B cell (primary cell): Measurements from ENCODE around the gene CIB1. TPM values are rescaled to one million over a fixed set of nuclear protein-coding genes. Genes with fewer than 3 reads are reported as not detected.

Experiments
- ATAC-seq: fragments of 200-7000 bp; cut with Tn5 transposase; one replicate; pipeline ENCODE4 v1.10.0; 2021; ENCODE audit warnings: low read depth, mild to moderate bottlenecking, moderate number of reproducible peaks, moderate library complexity
- CTCF ChIA-PET: fragments of 350-600 bp; sonication (Branson Sonifier 250); formaldehyde crosslinking; loops from one replicate; lab custom pipeline; 2021; ENCODE audit warnings: antibody characterized with exemption, inconsistent platforms; lab: Charles Lee
- POLR2A ChIA-PET: fragments of 350-600 bp; sonication (Branson Sonifier 250); formaldehyde crosslinking; loops from one replicate; lab custom pipeline; 2021; ENCODE audit warnings: antibody characterized with exemption; lab: Charles Lee
- DNase-seq: peaks from one replicate; pipeline ENCODE4 v3.0.0; 2013
- H2AFZ ChIP-seq: 2 replicates; pipeline ENCODE4 v1.6.1; 2012; ENCODE audit warnings: mild to moderate bottlenecking, low read depth, low read length; ENCODE audit not compliant: insufficient read depth, poor library complexity, severe bottlenecking
- H3K27ac ChIP-seq, 2 donors: 1 replicate in 1 of 2; 2 replicates in 1 of 2; pipeline ENCODE4 v1.5.1; 2012 to 2013; ENCODE audit warnings: low read length in 2 of 2, mild to moderate bottlenecking in 2 of 2, moderate library complexity in 1 of 2
- H3K27me3 ChIP-seq, 4 experiments: fragments of 200-600 bp in 1 of 4; sonication (generic) in 1 of 4; replicated peaks in 1 of 4; 1 replicate in 2 of 4; 2 replicates in 2 of 4; pipeline versions ENCODE4 v1.6.1 to v1.7.0; 2013 to 2016; ENCODE audit warnings: low read length in 3 of 4, mild to moderate bottlenecking in 2 of 4, mixed read lengths in 1 of 4, moderate library complexity in 1 of 4; ENCODE audit not compliant: insufficient read depth in 4 of 4, control insufficient read depth in 3 of 4; ENCODE audit errors: control extremely low read depth in 1 of 4
- H3K36me3 ChIP-seq, 2 experiments: replicated peaks in 1 of 2; 1 replicate in 1 of 2; 2 replicates in 1 of 2; pipeline versions ENCODE4 v1.6.1 to v1.7.1; 2013; ENCODE audit warnings: low read length in 1 of 2; ENCODE audit not compliant: insufficient read depth in 2 of 2, control insufficient read depth in 1 of 2; ENCODE audit errors: control extremely low read depth in 1 of 2, extremely low read depth in 1 of 2
- H3K4me1 ChIP-seq, 2 donors: fragments of 200-600 bp in 1 of 2; sonication (generic) in 1 of 2; 1 replicate in 1 of 2; 2 replicates in 1 of 2; pipeline versions ENCODE4 v1.5.1 to v1.6.1; 2013 to 2017; ENCODE audit warnings: low read length in 2 of 2; ENCODE audit not compliant: control insufficient read depth in 2 of 2, insufficient read depth in 2 of 2
- H3K4me2 ChIP-seq: replicated peaks from 2 replicates; pipeline ENCODE3; 2012; ENCODE audit warnings: mild to moderate bottlenecking, low read depth, low read length; ENCODE audit not compliant: poor library complexity, severe bottlenecking
- H3K4me3 ChIP-seq, 5 experiments: fragments of 200-600 bp in 1 of 5; sonication (generic) in 1 of 5; 1 replicate in 3 of 5; 2 replicates in 2 of 5; pipeline versions ENCODE4 v1.5.1 to v1.7.0; 2011 to 2016; ENCODE audit warnings: low read length in 4 of 5, mild to moderate bottlenecking in 4 of 5, low read depth in 2 of 5, control low read depth in 1 of 5, moderate library complexity in 1 of 5; ENCODE audit not compliant: insufficient read depth in 1 of 5; ENCODE audit errors: control extremely low read depth in 1 of 5, extremely low read depth in 1 of 5
- H3K79me2 ChIP-seq: fragments of 200-600 bp; sonication (generic); one replicate; pipeline ENCODE4 v1.6.0; 2016; ENCODE audit warnings: low read length; ENCODE audit not compliant: control insufficient read depth, insufficient read depth
- H3K9ac ChIP-seq: fragments of 200-600 bp; sonication (generic); 2 replicates; pipeline ENCODE4 v1.6.1; 2017; ENCODE audit warnings: mild to moderate bottlenecking, low read length, moderate library complexity
- H3K9me3 ChIP-seq, 3 donors: one replicate each; pipeline versions ENCODE4 v1.6.1 to v1.7.1; 2013; ENCODE audit warnings: low read length in 2 of 3; ENCODE audit not compliant: control insufficient read depth in 2 of 3, insufficient read depth in 1 of 3; ENCODE audit errors: control extremely low read depth in 1 of 3
- H4K20me1 ChIP-seq: 2 replicates; pipeline ENCODE4 v1.6.0; 2012; ENCODE audit warnings: mild to moderate bottlenecking, low read length; ENCODE audit not compliant: insufficient read depth, control insufficient read depth, poor library complexity, severe bottlenecking
- H3K27ac Mint-ChIP-seq: one replicate; pipeline ENCODE4 v1.8.0; 2021; ENCODE audit warnings: mixed read lengths
- H3K27me3 Mint-ChIP-seq: one replicate; pipeline ENCODE4 v1.8.0; 2021; ENCODE audit warnings: mixed read lengths
- H3K4me1 Mint-ChIP-seq: one replicate; pipeline ENCODE4 v1.8.0; 2021; ENCODE audit warnings: mixed read lengths
- H3K4me3 Mint-ChIP-seq: one replicate; pipeline ENCODE4 v1.8.0; 2021; ENCODE audit warnings: mixed read lengths
- H3K9me3 Mint-ChIP-seq: one replicate; pipeline ENCODE4 v1.8.0; 2022; ENCODE audit warnings: mixed read lengths; ENCODE audit not compliant: insufficient read depth
- EZH2 ChIP-seq: IDR thresholded peaks from 2 replicates; pipeline ENCODE4 v1.6.1; 2012; ENCODE audit warnings: borderline replicate concordance, low read depth, mild to moderate bottlenecking, moderate library complexity, low read length; ENCODE audit not compliant: insufficient read depth, poor library complexity, severe bottlenecking
- WGBS: methylation state at CpG from one replicate; pipeline ENCODE4 v1.1.5; 2013; ENCODE audit warnings: missing lambda C conversion rate; ENCODE audit not compliant: insufficient coverage; 5-methylcytosine and 5-hydroxymethylcytosine counted together
- intact Hi-C: fragments of 100-400 bp; cut with micrococcal nuclease; formaldehyde crosslinking; loops from one replicate; pipeline ENCODE4 v1.10.0; 2022
- polyA plus RNA-seq: library from polyadenylated mRNA; depleted of rRNA; stranded (reverse); fragments of >200 nt; gene quantifications from 2 replicates; pipeline ENCODE4 v1.2.3, GENCODE V29; 2012
- total RNA-seq, 2 donors: library from RNA; stranded (reverse); fragments of 120-200 nt in 1 of 2; gene quantifications; 1 replicate in 1 of 2; 2 replicates in 1 of 2; pipeline versions ENCODE4 v1.2.3 to v1.2.4, GENCODE V29; 2013 to 2022
- TF ChIP-seq, protein P1 (sequence below): fragments of 200-600 bp; IDR thresholded peaks from one replicate; pipeline ENCODE4 v1.8.0; 2022; ENCODE audit warnings: antibody characterized with exemption, mild to moderate bottlenecking

Gene CIB1
- total and polyA plus RNA-seq, 2 donors (not counting 1 experiment from before 2014, with no cell fraction given), result 153 to 157 TPM

DNA sequence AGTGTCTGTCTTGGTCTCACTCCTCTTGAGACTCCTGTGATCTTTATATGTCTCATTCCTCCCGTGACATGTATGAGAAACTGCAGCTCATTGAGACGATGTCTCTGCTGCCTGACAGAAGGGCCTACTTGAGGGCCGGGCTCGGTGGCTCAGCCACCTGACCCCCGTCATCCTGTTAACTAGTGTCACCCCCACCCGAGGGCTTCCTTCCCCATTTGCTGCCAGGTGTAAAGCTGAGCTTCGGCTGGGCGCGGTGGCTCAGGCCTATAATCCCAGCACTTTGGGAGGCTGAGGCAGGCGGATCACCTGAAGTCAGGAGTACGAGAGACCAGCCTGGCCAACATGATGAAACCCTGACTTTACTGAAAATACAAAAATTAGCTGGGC lies 19.9 kb downstream of the CIB1 start:
- Histone ChIP-seq H3K9ac (peak overlapping the region; percentile 35), H3K27ac (peak overlapping the region; percentile 80 to 86), H3K27me3 (no peaks in the 10 kb centered on the region), H3K36me3 (peaks cover 3 to 60% of the 10 kb centered on the region in 2 experiments), H3K4me3 (peak overlapping the region in 1 of 5 experiments; percentile 39), H4K20me1 (peaks cover 27% of the 10 kb centered on the region), H2AFZ (no peak overlapping the region), H3K9me3 (peaks cover 0 to 4% (median 0%) of the 10 kb centered on the region in 3 donors), H3K4me1 (peaks cover 97 to 100% of the 10 kb centered on the region in 2 donors), H3K4me2 (peak overlapping the region; percentile 65), H3K79me2 (peaks cover 92% of the 10 kb centered on the region)
- no peak for TF ChIP-seq EZH2
- TF ChIP-seq, protein P1, sequence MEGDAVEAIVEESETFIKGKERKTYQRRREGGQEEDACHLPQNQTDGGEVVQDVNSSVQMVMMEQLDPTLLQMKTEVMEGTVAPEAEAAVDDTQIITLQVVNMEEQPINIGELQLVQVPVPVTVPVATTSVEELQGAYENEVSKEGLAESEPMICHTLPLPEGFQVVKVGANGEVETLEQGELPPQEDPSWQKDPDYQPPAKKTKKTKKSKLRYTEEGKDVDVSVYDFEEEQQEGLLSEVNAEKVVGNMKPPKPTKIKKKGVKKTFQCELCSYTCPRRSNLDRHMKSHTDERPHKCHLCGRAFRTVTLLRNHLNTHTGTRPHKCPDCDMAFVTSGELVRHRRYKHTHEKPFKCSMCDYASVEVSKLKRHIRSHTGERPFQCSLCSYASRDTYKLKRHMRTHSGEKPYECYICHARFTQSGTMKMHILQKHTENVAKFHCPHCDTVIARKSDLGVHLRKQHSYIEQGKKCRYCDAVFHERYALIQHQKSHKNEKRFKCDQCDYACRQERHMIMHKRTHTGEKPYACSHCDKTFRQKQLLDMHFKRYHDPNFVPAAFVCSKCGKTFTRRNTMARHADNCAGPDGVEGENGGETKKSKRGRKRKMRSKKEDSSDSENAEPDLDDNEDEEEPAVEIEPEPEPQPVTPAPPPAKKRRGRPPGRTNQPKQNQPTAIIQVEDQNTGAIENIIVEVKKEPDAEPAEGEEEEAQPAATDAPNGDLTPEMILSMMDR, result no peak
- Mint-ChIP-seq H3K4me1 (peaks cover 94% of the 10 kb centered on the region), H3K9me3 (no peaks in the 10 kb centered on the region), H3K27ac (peak overlapping the region; percentile 90), H3K4me3 (peak overlapping the region; percentile 72), H3K27me3 (no peaks in the 10 kb centered on the region)
- peak; percentile 71 for ATAC-seq
- ChIA-PET POLR2A (interaction anchor here (0.5 to 9.0 kb wide), 7 partner anchors 9 to 52 kb away, joined by 4 to 163 read pairs (median 36); partner anchors contain the start of genes CIB1, GDPGP1 and SEMA4B), CTCF (interaction anchor here (0.7 to 12.6 kb wide), 8 partner anchors 12 to 602 kb away, joined by 3 to 274 read pairs (median 6); partner anchors contain the start of genes CIB1, GDPGP1 and SEMA4B)
- WGBS, result 12% methylated on average over 11 of the region's 11 CpGs
- DNase-seq, result peak; percentile 89
- intact Hi-C loops, result loop anchor here (1.0 to 10.0 kb wide), 6 partner anchors 13 to 451 kb away; partner anchors contain the start of genes AP3S2, GDPGP1 and SEMA4B
